Kidney glomerular epithelial cell (primary cell): Measurements from ENCODE around the gene KRTAP5-4.
"Not testable (repeated sequence)": the region's sequence is repeated elsewhere in the genome, so short reads cannot be mapped to it uniquely, and the experiment has no call there.

ENCODE experiments used
- DNase-seq: peaks from one replicate; lab custom pipeline; 2025; lab: John Stamatoyannopoulos, UW

Gene KRTAP5-4

GRCh38 chr11:1600626-1601025 lies 21.3 kb downstream of the KRTAP5-4 start:
- no peak for DNase-seq

- no peak for DNase-seq
Observed at GRCh38 chr11:1598816-1599215, 23.1 kb downstream of the KRTAP5-4 start.

DNA sequence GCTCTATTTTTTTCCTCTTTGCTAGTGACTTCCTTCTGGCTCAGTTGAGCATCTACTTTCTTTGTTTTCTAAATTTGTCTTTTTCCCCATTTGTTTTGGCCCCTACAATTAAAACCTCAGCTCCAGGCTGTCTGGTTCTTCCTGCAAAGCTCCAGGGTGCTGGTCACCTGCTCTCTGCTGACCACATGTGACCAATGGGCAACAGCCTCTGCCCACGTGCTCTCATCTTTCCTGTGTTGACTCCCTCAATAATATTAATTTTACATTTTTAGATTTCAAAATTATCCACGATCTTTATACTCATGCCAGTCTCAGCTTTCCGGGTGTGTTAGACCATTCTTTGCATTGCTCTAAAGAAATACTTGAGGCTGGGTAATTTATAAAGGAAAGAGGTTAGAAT lies 23.5 kb downstream of the KRTAP5-4 start:
- DNase-seq = not testable (repeated sequence)

- no peak for DNase-seq
Observed at GRCh38 chr11:1597994-1598380, 24.0 kb downstream of the KRTAP5-4 start, which contains the start of gene KRTAP5-2. Gene KRTAP5-2 (minus strand): TSS chr11:1598294. CDS start chr11:1598250, 44 bp downstream.

GRCh38 chr11:1597331-1597993 lies 24.5 kb downstream of the KRTAP5-4 start:
- DNase-seq = no peak

GRCh38 chr11:1596576-1597121 lies 25.3 kb downstream of the KRTAP5-4 start:
- DNase-seq = not testable (repeated sequence)

GRCh38 chr11:1595994-1596575 lies 25.9 kb downstream of the KRTAP5-4 start:
- DNase-seq = not testable (repeated sequence)

DNA sequence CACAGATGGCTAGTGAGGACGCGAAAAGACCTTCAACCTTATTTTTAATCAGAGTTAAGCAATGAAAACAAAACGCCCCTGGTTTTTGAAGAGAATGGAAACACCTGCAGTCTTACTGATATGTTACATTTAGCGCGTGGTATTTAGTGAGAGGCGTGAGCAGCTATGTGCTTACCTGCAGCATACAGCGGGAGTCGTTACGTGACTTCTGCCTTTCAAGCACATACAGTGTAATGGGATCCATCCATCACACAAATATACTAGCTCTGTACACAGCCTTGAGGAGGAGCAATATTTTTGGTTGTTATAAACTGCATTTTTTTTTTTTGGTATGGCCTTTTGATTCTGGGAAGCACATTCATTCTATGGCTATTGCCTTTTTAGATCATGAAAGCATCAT lies 29.3 kb downstream of the KRTAP5-4 start:
- no peak for DNase-seq

- DNase-seq = no peak
Observed at GRCh38 chr11:1589996-1590395, 31.9 kb downstream of the KRTAP5-4 start.

DNA sequence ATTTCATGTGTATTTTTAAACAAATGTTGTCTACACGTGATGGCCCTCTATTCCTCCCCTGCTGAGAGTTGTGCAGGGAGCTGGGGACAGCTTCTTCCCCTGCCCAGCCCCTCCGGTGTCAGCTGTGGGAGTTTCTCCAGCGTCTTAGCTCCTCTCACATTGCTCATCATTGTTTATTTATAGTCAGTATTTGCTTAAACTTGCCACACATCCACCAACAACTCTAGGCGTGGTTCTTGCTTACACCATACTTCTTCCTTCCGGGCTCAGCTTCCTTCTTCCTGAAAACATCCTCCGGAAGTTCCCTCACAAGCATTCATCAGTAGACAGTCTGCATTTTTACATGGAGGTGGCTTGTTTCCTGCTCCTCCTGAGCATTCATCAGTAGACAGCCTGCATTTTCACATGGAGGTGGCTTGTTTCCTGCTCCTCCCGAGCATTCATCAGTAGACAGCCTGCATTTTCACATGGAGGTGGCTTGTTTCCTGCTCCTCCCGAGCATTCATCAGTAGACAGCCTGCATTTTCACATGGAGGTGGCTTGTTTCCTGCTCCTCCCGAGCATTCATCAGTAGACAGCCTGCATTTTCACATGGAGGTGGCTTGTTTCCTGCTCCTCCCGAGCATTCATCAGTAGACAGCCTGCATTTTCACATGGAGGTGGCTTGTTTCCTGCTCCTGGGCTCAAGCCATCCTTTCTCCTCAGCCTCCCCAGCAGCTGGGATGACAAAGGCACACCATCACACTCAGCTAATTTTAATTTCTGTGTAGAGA lies 32.6 kb downstream of the KRTAP5-4 start:
- not testable (repeated sequence) for DNase-seq

GRCh38 chr11:1586699-1587098 lies 35.2 kb downstream of the KRTAP5-4 start:
- DNase-seq = no peak

DNA sequence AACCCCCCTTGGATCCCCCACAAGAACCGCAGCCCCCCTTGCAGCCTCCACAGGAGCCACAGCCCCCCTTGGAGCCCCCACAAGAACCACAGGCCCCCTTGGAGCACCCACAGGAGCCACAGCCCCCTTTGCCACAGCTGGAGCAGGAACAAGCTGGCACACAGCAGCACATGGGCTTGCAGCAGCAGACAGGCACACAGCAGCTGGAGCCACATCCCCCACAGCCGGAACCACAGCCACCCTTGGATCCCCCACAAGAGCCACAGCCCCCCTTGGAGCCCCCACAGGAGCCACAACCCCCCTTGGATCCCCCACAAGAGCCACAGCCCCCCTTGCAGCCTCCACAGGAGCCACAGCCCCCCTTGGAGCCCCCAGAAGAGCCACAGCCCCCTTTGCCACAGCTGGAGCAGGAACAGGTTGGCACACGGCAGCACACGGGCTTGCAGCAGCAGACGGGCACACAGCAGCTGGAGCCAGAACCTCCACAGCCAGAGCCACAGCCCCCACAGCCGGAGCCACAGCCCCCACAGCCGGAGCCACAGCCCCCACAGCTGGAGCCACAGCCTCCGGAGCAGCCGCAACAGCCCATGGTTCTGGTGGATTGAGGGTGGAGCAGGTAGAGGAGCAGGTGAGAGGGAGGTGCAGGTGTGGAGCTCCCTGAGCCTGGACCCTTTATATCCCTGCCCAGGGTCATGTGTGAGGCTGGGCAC lies 37.1 kb downstream of the KRTAP5-4 start, which contains the start of gene KRTAP5-1:
KRTAP5-1 (minus strand) TSS at position 623 of the 710 bp plus-strand sequence; CDS start at position 589, 34 bp downstream.
- not testable (repeated sequence) for DNase-seq

DNA sequence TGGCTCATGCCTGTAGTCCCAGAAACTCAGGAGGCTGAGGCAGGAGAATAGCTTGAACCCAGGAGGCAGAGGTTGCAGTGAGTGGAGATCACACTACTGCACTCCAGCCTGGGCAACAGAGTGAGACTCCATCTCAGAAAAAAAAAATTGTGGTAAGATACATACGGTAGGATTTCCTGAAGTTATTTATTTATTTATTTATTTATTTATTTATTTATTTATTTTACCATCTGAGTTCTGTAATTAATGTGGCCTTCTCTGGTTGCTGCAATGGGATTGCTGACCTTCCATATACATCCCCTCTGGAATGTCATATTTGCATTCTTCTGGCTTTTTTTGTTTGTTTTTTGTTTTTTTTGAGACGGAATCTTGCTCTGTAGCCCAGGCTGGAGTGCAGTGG lies 39.0 kb downstream of the KRTAP5-4 start:
- not testable (repeated sequence) for DNase-seq

- no peak for DNase-seq
Observed at GRCh38 chr11:1581976-1582375, 40.0 kb downstream of the KRTAP5-4 start.

GRCh38 chr11:1576825-1577224 lies 45.1 kb downstream of the KRTAP5-4 start:
- DNase-seq = no peak

DNA sequence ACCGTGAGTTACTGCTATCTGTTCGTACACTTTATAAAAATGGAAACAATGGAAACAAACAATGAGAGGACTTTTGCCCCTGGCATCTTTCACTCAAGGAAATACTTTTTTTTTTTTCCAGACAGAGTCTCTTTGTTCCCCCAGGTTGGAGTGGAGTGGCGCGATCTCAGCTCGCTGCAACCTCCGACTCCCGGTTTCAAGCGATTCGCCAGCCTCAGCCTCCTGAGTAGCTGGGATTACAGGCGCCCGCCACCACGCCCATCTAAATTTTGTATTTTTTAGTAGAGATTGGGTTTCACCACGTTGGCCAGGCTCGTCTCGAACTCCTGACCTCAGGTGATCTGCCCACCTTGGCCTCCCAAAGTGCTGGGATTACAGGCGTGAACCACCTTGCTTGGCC lies 46.2 kb downstream of the KRTAP5-4 start:
- not testable (repeated sequence) for DNase-seq

GRCh38 chr11:1574933-1575242 lies 47.0 kb downstream of the KRTAP5-4 start:
- DNase-seq = no peak

- peak; percentile 4 for DNase-seq
Observed at GRCh38 chr11:1574238-1574932, 47.6 kb downstream of the KRTAP5-4 start.

- DNase-seq = no peak
Observed at GRCh38 chr11:1573903-1574237, 48.1 kb downstream of the KRTAP5-4 start.

- no peak for DNase-seq
Observed at GRCh38 chr11:1573077-1573902, 48.6 kb downstream of the KRTAP5-4 start.
